Osteoblast (primary cell): Measurements from ENCODE around the gene POU4F1. TPM values are rescaled to one million over a fixed set of nuclear protein-coding genes. Genes with fewer than 3 reads are reported as not detected.

Experiments used
- DNase-seq: peaks from one replicate; pipeline ENCODE4 v3.0.0; 2011; ENCODE audit warnings: low spot score, mixed read lengths; ENCODE audit not compliant: insufficient read length; ENCODE audit errors: missing footprints
- H2AFZ ChIP-seq: 2 replicates; pipeline ENCODE4 v1.6.0; 2011; ENCODE audit warnings: mild to moderate bottlenecking, low read length
- H3K27ac ChIP-seq: 2 replicates; pipeline ENCODE4 v1.5.1; 2011; ENCODE audit warnings: mild to moderate bottlenecking, low read depth, low read length, moderate library complexity
- H3K27me3 ChIP-seq: 2 replicates; pipeline ENCODE4 v1.6.0; 2012; ENCODE audit warnings: mild to moderate bottlenecking, control low read depth, inconsistent platforms, low read length, moderate library complexity; ENCODE audit not compliant: insufficient read depth
- H3K36me3 ChIP-seq: 2 replicates; pipeline ENCODE4 v1.5.1; 2011; ENCODE audit warnings: mild to moderate bottlenecking, low read length, control low read depth, moderate library complexity; ENCODE audit not compliant: insufficient read depth
- H3K4me1 ChIP-seq: 2 replicates; pipeline ENCODE4 v1.5.1; 2011; ENCODE audit warnings: mild to moderate bottlenecking, low read length, control low read depth, moderate library complexity; ENCODE audit not compliant: insufficient read depth
- H3K4me2 ChIP-seq: 2 replicates; pipeline ENCODE4 v1.6.0; 2011; ENCODE audit warnings: mild to moderate bottlenecking, low read length; ENCODE audit not compliant: insufficient read depth
- H3K4me3 ChIP-seq: fragments of 200-600 bp; sonication (generic); 3 replicates; pipeline ENCODE4 v1.5.1; 2012; ENCODE audit warnings: mild to moderate bottlenecking, low read length, inconsistent platforms; ENCODE audit not compliant: insufficient read depth
- H3K79me2 ChIP-seq: 2 replicates; pipeline ENCODE4 v1.6.0; 2012; ENCODE audit warnings: mild to moderate bottlenecking, low read length, control low read depth, inconsistent platforms; ENCODE audit not compliant: insufficient read depth
- H3K9me3 ChIP-seq: 2 replicates; pipeline ENCODE4 v1.5.1; 2011; ENCODE audit warnings: low read depth, low read length, control low read depth
- H4K20me1 ChIP-seq: 2 replicates; pipeline ENCODE4 v1.6.0; 2012; ENCODE audit warnings: mild to moderate bottlenecking, low read length, control low read depth; ENCODE audit not compliant: insufficient read depth
- total RNA-seq: library from RNA; depleted of rRNA; stranded (reverse); fragments of >200 nt; gene quantifications from 2 replicates; pipeline ENCODE4 v1.2.3, GENCODE V29; 2012
- TF ChIP-seq, protein P1 (sequence below): IDR thresholded peaks from 2 replicates; pipeline ENCODE4 v1.5.1; 2011; ENCODE audit warnings: mild to moderate bottlenecking, low read depth, low read length, moderate library complexity; ENCODE audit errors: extremely low read depth

The POU4F1 gene
- total RNA-seq, 1 donor: not detected

GRCh38 chr13:78638216-78638615 lies 34.9 kb upstream of the POU4F1 start:
- TF ChIP-seq, protein P1, sequence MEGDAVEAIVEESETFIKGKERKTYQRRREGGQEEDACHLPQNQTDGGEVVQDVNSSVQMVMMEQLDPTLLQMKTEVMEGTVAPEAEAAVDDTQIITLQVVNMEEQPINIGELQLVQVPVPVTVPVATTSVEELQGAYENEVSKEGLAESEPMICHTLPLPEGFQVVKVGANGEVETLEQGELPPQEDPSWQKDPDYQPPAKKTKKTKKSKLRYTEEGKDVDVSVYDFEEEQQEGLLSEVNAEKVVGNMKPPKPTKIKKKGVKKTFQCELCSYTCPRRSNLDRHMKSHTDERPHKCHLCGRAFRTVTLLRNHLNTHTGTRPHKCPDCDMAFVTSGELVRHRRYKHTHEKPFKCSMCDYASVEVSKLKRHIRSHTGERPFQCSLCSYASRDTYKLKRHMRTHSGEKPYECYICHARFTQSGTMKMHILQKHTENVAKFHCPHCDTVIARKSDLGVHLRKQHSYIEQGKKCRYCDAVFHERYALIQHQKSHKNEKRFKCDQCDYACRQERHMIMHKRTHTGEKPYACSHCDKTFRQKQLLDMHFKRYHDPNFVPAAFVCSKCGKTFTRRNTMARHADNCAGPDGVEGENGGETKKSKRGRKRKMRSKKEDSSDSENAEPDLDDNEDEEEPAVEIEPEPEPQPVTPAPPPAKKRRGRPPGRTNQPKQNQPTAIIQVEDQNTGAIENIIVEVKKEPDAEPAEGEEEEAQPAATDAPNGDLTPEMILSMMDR: no peak
- no peak overlapping the region for H3K27ac ChIP-seq
- peaks cover under 1% of the 10 kb centered on the region for H3K79me2 ChIP-seq
- H2AFZ ChIP-seq: no peak overlapping the region
- no peak overlapping the region for H3K4me3 ChIP-seq
- no peak overlapping the region for H3K4me2 ChIP-seq
- peaks cover 4% of the 10 kb centered on the region for H3K36me3 ChIP-seq
- no peak for DNase-seq
- no peaks in the 10 kb centered on the region for H3K9me3 ChIP-seq
- H4K20me1 ChIP-seq: no peaks in the 10 kb centered on the region
- H3K4me1 ChIP-seq: no peaks in the 10 kb centered on the region
- no peaks in the 10 kb centered on the region for H3K27me3 ChIP-seq

DNA sequence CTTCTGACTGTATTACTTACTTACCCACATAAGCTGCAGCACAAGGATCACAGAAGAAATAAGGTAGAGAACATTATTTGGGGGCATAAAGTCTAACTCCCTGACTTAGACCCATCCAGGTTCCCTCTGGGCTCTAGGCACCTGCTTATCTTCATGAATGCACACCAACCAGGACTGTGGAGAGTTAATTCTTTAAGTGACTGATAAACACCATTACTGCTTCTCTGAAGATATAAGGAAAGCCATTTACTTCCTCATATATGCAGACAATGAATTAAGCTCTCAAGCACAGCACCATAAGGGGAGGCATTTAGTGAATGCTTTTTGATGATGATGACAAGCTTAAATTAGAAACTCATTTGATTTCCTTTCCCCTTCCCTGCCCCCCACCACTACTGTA lies 33.1 kb upstream of the POU4F1 start:
- Histone ChIP-seq H3K9me3 (no peaks in the 10 kb centered on the region), H2AFZ (no peak overlapping the region), H3K79me2 (no peaks in the 10 kb centered on the region), H4K20me1 (no peaks in the 10 kb centered on the region), H3K4me3 (no peak overlapping the region), H3K27ac (no peak overlapping the region), H3K36me3 (peaks cover 4% of the 10 kb centered on the region), H3K4me1 (no peaks in the 10 kb centered on the region), H3K27me3 (no peaks in the 10 kb centered on the region), H3K4me2 (no peak overlapping the region)
- no peak for DNase-seq
- TF ChIP-seq, protein P1: no peak

GRCh38 chr13:78632996-78633395 lies 29.6 kb upstream of the POU4F1 start:
- no peaks in the 10 kb centered on the region for H3K4me1 ChIP-seq
- H3K36me3 ChIP-seq: no peaks in the 10 kb centered on the region
- no peak overlapping the region for H3K4me3 ChIP-seq
- H2AFZ ChIP-seq: no peak overlapping the region
- no peak overlapping the region for H3K4me2 ChIP-seq
- TF ChIP-seq, protein P1: no peak
- H3K27me3 ChIP-seq: no peaks in the 10 kb centered on the region
- no peaks in the 10 kb centered on the region for H4K20me1 ChIP-seq
- no peaks in the 10 kb centered on the region for H3K79me2 ChIP-seq
- no peak overlapping the region for H3K27ac ChIP-seq
- no peaks in the 10 kb centered on the region for H3K9me3 ChIP-seq
- no peak for DNase-seq

- Histone ChIP-seq H3K4me3 (no peak overlapping the region), H4K20me1 (no peaks in the 10 kb centered on the region), H2AFZ (no peak overlapping the region), H3K4me1 (no peaks in the 10 kb centered on the region), H3K4me2 (no peak overlapping the region), H3K27ac (no peak overlapping the region), H3K9me3 (no peaks in the 10 kb centered on the region), H3K27me3 (no peaks in the 10 kb centered on the region), H3K79me2 (no peaks in the 10 kb centered on the region), H3K36me3 (no peaks in the 10 kb centered on the region)
- no peak for DNase-seq
- TF ChIP-seq, protein P1: no peak
Observed at GRCh38 chr13:78631077-78631476, 27.7 kb upstream of the POU4F1 start.
